Measurements from ENCODE around the gene BAHD1. TPM values are rescaled to one million over a fixed set of nuclear protein-coding genes. Genes with fewer than 3 reads are reported as not detected.

BAHD1 gene
- total RNA-seq, 4 donors from 2014 or later = 19.0 to 26.2 (median 22.8) TPM

GRCh38 chr15:40470423-40471104, 29.8 kb downstream of the BAHD1 start, which contains the start of gene CHST14:
Gene CHST14, plus strand, starts transcription at chr15:40470984. Its CDS starts 230 bp downstream, at chr15:40471214.
- Histone ChIP-seq H3K9me3 (no peaks in the 10 kb centered on the region), H3K4me1 (peaks cover 0 to 26% (median 12%) of the 10 kb centered on the region in 3 donors), H3K36me3 (peaks cover 0 to 18% of the 10 kb centered on the region in 2 donors), H3K27ac (peak within 1 kb of the TSS; percentile 74 to 94 (median 92)), H3K4me3 (peak within 1 kb of the TSS; percentile 91 to 97), H3K27me3 (no peaks in the 10 kb centered on the region)
- TF ChIP-seq POLR2AphosphoS5 (IDR thresholded peaks at IDR 0.05) = no peak
- peak; percentile 17 to 43 for TF ChIP-seq POLR2A (IDR thresholded peaks at IDR 0.05)
- no peak for TF ChIP-seq EP300 (IDR thresholded peaks at IDR 0.05)
- ATAC-seq = peak; percentile 91
- WGBS, 2 donors (ENCODE audit: low coverage in 1 of 2) = no CpG with 5 or more reads among the region's 52 CpGs

- peak overlapping the region; percentile 91 to 97 for H3K4me3 ChIP-seq
- TF ChIP-seq EP300 (IDR thresholded peaks at IDR 0.05) = no peak
- no peak for TF ChIP-seq POLR2AphosphoS5 (IDR thresholded peaks at IDR 0.05)
- TF ChIP-seq, protein P1, sequence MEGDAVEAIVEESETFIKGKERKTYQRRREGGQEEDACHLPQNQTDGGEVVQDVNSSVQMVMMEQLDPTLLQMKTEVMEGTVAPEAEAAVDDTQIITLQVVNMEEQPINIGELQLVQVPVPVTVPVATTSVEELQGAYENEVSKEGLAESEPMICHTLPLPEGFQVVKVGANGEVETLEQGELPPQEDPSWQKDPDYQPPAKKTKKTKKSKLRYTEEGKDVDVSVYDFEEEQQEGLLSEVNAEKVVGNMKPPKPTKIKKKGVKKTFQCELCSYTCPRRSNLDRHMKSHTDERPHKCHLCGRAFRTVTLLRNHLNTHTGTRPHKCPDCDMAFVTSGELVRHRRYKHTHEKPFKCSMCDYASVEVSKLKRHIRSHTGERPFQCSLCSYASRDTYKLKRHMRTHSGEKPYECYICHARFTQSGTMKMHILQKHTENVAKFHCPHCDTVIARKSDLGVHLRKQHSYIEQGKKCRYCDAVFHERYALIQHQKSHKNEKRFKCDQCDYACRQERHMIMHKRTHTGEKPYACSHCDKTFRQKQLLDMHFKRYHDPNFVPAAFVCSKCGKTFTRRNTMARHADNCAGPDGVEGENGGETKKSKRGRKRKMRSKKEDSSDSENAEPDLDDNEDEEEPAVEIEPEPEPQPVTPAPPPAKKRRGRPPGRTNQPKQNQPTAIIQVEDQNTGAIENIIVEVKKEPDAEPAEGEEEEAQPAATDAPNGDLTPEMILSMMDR (IDR thresholded peaks at IDR 0.05) = no peak
- TF ChIP-seq POLR2A (IDR thresholded peaks at IDR 0.05) = no peak
- peak; percentile 62 for ATAC-seq
- H3K27me3 ChIP-seq = no peaks in the 10 kb centered on the region
- WGBS, 2 donors (ENCODE audit: low coverage in 1 of 2) = no CpG with 5 or more reads among the region's 60 CpGs
- H3K9me3 ChIP-seq = no peaks in the 10 kb centered on the region
- H3K4me1 ChIP-seq = peaks cover 0 to 26% (median 12%) of the 10 kb centered on the region in 3 donors
- peak overlapping the region; percentile 74 to 94 (median 92) for H3K27ac ChIP-seq
- H3K36me3 ChIP-seq = peaks cover 0 to 11% of the 10 kb centered on the region in 2 donors
Observed at GRCh38 chr15:40471105-40471807, 30.5 kb downstream of the BAHD1 start.

GRCh38 chr15:40471808-40472150, 31.0 kb downstream of the BAHD1 start:
- Histone ChIP-seq H3K27ac (peak overlapping the region in 3 of 4 donors; percentile 91 to 94 (median 94)), H3K9me3 (no peaks in the 10 kb centered on the region), H3K4me1 (peaks cover 0 to 26% (median 12%) of the 10 kb centered on the region in 3 donors), H3K36me3 (peaks cover 0 to 6% of the 10 kb centered on the region in 2 donors), H3K27me3 (no peaks in the 10 kb centered on the region), H3K4me3 (peak overlapping the region; percentile 91 to 97)
- WGBS, 2 donors (ENCODE audit: low coverage in 1 of 2) = 29% methylated on average over 7 of the region's 16 CpGs; no CpG with 5 or more reads in 1 of the 2 donors
- TF ChIP-seq, protein P1 (IDR thresholded peaks at IDR 0.05) = no peak
- TF ChIP-seq EP300 (IDR thresholded peaks at IDR 0.05) = no peak
- TF ChIP-seq POLR2A (IDR thresholded peaks at IDR 0.05) = no peak
- TF ChIP-seq POLR2AphosphoS5 (IDR thresholded peaks at IDR 0.05) = no peak
- ATAC-seq = no peak

DNA sequence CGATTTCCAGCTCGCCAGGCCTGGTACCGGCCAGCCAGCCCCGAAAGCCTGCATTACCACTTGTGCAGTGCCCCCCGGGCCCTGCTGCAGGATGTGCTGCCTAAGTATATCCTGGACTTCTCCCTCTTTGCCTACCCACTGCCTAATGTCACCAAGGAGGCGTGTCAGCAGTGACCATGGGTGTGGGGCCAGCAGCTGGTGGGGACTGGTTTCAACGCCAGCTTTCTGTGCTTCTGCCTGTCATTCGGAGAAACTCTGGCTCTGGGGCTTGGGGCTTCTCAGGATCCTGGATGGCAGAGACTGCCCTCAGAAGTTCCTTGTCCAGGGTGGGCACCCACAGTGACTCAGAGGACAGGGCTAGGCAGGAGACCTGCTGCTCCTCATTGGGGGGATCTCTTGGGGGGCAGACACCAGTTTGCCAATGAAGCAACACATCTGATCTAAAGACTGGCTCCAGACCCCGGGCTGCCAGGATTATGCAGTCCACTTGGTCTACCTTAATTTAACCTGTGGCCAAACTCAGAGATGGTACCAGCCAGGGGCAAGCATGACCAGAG, 31.5 kb downstream of the BAHD1 start:
- Histone ChIP-seq H3K36me3 (peaks cover 0 to 1% of the 10 kb centered on the region in 2 donors), H3K4me1 (peaks cover 0 to 26% (median 12%) of the 10 kb centered on the region in 3 donors), H3K9me3 (no peaks in the 10 kb centered on the region), H3K27ac (peak overlapping the region in 2 of 4 donors; percentile 91 to 94), H3K4me3 (peak overlapping the region in 1 of 2 donors; percentile 97), H3K27me3 (no peaks in the 10 kb centered on the region)
- TF ChIP-seq EP300 (IDR thresholded peaks at IDR 0.05) (no peak), POLR2A (IDR thresholded peaks at IDR 0.05) (no peak), POLR2AphosphoS5 (IDR thresholded peaks at IDR 0.05) (no peak)
- TF ChIP-seq, protein P1 (IDR thresholded peaks at IDR 0.05) = no peak
- WGBS, 2 donors (ENCODE audit: low coverage in 1 of 2) = 0% methylated on average over 1 of the region's 9 CpGs; no CpG with 5 or more reads in 1 of the 2 donors
- ATAC-seq = no peak

DNA sequence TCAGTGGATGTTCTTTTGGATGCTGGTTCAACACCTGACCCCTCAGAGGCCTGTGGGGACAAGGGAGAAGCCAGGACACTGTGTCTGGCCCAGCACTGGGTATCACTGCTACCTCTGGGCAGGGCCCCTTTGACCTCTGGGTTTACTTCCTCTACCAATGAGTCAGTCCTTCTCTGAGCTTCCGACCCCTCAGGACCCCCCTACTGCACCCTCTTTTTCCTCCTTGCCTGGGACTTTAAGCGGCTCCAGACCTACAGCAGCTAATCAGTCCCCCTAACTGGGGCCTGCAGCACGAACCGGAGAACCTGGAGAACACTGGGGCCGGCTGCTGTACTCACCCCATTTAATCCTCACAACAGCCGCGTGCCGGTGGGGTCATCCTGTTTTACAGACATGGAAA, 33.8 kb downstream of the BAHD1 start:
- H3K36me3 ChIP-seq = no peaks in the 10 kb centered on the region
- no peaks in the 10 kb centered on the region for H3K9me3 ChIP-seq
- TF ChIP-seq EP300 (IDR thresholded peaks at IDR 0.05) (no peak), POLR2A (IDR thresholded peaks at IDR 0.05) (no peak), POLR2AphosphoS5 (IDR thresholded peaks at IDR 0.05) (no peak)
- TF ChIP-seq, protein P1 (IDR thresholded peaks at IDR 0.05) = no peak
- no peak for ATAC-seq
- no peaks in the 10 kb centered on the region for H3K27me3 ChIP-seq
- H3K4me1 ChIP-seq = peaks cover 0 to 26% (median 12%) of the 10 kb centered on the region in 3 donors
- no peak overlapping the region for H3K4me3 ChIP-seq
- 83 to 89% methylated on average over 1 to 2 of the region's 8 CpGs for WGBS, 2 donors (ENCODE audit: low coverage in 1 of 2)
- H3K27ac ChIP-seq = no peak overlapping the region

Measured in gastroesophageal sphincter (tissue), 4 donors.